GM21619 (cell line): ENCODE results near the gene KLHDC4.

Experiments used
- ATAC-seq: cut with Tn5 transposase; IDR thresholded peaks from one replicate; pipeline ENCODE4 v1.9.1; 2021; ENCODE audit not compliant: unreplicated experiment

The KLHDC4 gene

DNA sequence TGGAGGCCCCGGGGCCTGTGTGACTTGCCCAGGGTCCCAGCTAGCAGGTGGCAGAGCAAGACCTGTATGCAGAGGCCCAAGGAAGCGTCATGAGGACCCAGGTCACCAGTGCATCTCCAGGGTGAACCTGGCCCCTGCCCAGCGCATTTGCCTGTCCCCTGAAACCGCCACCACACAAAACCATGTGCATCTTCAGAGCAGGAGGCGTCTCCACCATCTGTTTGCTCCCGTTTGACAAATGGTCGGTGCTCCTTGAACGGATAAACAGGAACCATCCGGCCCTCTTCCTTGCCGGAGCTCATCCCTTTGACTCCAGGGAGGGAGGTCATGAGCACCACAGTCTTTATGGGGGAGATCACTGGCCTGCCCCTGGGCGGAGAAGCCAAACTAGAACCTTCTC is 101.0 kb downstream of the KLHDC4 start:
- no peak for ATAC-seq

DNA sequence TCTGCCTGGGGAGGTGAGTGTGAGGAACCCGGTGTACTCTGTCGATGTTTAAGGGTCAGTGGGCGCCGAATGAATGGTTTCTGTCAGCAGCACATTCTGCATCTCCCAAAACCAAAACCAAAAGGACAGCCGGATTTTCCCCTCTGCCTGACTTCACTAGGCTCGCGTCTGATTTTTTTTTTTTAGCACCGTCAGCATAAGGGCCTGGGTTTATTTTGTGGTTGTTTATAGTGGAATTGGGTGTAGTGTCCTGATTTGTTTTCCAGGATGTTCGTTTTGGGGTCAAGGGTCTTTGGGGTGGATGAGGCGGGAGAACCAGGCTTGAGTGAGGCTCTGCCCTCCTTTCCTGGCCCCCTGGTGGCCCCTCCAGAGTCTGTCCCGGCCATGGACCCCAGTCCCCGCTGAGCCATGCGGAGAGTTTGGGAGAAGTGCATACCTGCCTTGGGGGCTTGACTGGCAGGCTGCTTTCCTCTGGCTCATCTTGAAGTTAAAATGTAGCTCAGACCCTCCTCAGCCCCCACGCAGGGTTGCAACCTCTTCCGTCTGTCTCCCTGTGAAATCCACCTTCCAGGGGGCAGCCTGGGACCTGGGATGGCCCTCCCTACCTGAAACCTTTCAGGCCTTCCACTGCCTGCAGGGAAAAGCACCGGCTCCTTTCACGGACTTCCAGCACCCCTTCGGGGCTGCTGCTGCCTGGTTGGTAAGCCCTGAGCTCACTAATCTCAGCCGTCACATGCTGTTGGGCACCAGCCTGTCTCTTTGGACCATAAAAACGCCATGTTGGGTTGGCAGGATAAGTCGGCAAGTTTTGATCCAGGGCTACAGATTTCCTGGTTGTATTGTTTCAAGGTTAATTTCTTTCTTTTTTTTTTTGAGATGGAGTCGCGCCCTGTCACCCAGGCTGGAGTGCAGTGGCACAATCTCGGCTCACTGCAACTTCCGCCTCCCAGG is 103.3 kb downstream of the KLHDC4 start:
- ATAC-seq, result no peak

DNA sequence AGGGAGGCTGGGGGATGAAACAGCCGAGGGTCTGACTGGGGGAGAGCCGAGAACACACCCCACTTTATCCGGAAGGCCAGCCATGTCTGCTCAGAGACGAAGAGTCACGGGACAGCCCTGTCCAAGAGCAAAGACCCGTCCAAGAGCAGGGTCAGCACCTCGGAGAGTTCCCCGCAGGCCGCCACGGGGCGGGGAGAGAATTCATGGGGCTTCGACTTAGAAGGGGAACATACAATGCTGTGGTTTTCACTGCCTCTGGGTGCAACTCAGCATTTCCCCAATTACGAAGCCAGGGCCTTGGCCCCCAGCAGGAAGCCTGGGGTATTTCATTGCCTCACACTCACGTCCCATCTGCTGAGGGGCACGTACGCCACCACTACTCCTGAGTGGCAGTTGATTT is 104.2 kb downstream of the KLHDC4 start:
- ATAC-seq, result no peak

DNA sequence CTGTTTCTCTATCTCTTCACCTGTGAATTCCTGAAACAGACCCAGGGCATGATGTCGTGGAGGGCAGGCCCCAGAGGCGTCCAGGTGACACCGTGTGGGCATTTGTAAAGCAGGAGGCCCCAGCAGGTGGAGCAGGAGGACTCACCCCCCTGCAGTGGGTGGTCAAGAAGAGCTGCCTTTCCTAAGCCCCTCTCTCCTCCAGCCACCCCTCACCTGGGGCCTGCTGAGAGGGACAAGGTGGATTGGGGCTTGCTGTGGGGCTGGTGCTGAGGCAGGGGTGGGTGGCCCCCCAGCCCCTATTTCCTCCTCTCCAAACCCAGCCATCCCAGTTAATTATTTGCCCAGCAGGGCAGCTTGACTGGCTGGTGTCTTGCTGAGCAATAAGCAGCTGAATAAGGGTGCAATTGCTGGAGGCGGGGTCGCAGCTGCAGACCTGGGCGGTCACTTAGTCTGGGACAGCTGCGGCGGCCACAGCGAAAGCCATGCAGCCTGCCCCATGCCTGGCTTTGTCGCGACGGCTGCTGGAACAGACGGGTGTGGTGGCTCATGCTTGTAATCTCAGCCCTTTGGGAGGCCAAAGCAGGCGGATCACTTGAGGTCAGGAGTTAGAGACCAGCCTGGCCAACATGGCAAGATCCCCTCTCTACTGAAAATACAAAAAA is 107.1 kb downstream of the KLHDC4 start:
- no peak for ATAC-seq
